Stimulated activated CD8-positive, alpha-beta memory T cell treated with anti-CD3 and anti-CD28 coated beads, Interleukin-4, amount 100 ng/mL, for 1 hour (primary cell): ENCODE data around the gene FOXF1.

Experiments
- DNase-seq, 2 donors: peaks; one replicate each; pipeline ENCODE4 v3.0.0-alpha.2; 2020; ENCODE audit warnings: low read depth in 2 of 2, low spot score in 1 of 2

The FOXF1 gene

DNA sequence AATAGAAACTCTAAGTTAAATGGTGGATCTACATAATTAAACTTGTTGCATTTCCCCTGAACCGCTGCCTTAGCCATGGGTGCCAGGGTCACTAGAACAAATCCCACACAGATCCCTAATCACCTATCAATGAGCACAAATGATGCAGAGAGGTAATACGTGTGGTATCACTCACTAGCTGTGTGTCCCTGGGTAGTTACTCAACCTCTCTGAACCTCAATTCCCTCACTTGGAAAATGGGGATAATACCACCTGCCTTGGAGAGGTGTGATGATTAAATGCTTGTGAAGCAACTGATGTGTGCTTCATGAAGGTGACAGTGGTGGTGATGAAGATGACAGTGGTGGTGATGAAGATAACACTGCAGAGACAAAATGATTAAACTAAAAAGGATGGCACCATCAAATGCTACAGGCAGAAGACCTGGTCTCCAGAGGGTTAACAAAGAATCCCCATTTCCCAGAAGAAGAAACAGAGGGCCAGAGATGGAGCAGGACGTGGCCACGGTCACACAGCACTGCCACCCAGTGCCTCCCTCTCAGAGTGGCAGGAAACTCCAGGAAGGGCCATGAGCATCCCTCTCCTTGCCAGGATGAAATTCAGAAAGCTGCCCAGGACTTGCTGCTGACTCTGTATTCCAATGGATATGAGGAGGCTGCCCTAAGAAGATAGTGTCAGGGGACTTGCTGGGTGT, 17.9 kb upstream of the FOXF1 start:
- no peak for DNase-seq

DNA sequence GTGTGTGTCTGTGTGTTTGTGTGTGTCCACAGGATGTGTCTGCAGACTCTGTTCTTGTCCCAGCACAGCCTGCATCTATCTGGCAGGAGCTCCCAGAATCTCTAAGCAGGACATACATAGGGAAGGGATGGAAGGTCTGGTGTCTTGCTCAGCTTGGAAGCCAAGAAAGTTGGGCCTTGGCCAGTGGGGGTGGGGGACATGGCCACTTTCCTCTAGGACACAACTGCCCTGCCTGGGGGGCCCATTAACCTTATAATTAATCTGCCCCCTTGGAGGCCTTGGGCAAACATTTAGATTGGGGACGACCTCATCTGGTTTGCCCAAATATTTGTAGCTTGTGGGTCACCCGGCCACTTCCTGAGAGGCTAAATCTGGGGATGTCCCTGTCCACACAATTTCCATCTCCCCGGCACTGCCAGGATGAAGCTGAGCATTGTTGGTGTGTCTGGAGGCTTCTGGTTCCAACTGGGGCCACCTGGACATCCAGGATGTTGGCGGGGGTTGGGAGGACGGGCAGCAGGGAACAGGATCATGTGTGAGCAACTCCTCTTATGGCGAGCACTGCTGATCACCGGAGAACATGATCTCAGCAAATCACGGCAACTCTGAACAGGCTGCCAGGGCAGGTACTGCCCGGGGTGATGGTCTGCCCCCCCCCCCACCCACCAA, 17.2 kb upstream of the FOXF1 start:
- DNase-seq: no peak

DNA sequence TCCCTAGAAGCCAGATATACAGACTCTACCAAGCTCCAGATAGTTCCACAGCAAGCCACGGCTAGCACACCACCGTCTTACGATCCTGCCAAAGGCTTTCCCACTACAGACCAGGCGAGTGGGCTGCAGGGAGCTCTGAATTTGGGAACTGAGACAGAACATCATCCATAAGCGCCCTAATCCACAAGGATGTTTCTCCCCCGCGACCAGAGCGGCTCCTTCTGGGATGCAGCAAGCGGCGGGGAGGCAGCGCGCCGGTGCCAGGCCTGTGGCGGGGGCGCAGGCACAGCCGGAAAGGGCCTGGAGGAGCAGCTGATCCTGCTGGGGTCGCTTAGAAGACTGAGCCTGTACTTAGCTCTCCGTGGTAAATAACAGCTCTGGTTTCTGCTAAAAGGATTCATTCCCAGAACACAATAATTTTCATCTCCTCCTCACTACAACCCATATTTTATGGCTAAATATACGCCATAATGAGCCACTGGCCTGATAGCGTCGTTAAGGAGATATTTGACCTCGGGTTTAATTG, 16.2 kb upstream of the FOXF1 start:
- no peak for DNase-seq

DNA sequence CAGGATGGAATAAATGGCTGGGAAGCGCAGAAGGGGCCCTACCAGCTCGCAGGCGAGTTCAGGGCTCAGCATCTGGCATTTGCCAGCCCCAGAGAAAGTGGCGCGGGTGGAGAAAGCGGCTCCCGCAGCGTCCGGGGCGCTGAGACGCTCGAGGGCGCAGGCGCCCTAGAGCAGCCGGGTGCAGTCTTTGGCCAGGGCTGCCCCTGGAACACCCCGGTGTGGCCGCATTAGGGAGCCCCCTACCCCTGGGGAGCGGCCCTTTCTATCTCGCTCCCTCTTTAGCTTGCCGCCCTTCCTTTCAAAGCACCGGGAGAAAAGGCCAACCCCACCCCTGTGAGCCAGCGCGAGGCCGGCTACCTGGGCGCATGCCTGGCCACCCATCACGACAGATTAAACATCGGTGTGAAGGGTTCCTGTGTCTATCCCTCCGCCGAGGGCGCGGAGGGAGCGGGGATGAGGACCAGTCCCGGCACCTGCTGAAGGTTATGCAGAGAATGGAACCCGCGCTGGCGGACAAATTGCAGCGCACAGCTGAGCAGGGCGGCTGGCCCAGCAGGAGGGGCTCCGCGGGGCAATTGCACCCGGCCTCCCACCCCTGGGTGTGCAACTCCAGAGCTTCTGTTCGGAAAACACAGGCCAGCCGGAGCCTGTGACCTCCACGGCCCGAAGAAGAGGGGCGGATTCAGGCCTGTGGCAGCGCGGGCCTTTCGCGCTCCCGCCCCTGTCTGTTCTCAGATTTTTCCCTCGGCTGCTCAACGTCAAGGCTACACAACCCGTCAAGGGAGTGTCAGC, 15.6 kb upstream of the FOXF1 start:
- no peak for DNase-seq

DNA sequence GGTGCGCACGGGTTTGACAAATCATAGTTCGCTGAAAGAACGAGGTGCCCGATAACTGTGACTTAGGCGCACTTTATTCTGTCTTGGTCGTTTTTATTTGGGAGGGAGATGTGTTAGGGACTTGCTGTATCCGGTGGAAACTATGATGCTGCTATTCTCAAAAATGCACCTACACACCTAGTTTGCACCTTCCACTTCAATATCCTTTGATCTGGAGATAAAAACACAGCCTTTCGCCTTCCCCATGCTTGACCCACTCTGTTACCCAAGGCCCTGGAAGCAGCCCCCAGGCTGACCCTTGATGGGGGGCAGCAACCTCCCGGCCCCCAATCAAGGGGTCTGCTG, 15.0 kb upstream of the FOXF1 start:
- no peak for DNase-seq

DNA sequence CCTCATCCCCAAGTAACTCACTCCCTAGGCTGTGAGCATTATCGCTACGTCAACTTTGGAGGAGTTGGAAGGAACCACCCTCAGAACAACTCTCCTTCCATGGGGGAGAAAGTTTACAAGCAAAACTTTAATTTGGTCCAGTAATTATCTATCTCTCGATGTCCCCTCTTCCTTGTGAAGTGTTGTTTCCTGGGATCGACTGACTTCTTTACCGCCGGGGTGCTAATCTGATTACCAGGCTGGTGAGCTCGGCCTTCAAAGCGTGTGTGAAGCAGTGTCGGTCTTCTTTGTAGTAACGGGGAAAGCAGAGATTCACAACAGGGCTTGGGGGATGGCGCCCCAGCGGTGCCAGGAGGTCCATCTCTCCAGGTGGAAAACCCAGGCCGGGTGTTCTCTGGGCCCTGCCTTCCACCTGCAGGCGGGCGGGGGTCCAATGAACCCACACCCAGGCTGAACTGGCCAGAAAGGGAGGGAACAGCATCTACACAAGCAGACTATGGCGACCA, 14.5 kb upstream of the FOXF1 start:
- no peak for DNase-seq

DNA sequence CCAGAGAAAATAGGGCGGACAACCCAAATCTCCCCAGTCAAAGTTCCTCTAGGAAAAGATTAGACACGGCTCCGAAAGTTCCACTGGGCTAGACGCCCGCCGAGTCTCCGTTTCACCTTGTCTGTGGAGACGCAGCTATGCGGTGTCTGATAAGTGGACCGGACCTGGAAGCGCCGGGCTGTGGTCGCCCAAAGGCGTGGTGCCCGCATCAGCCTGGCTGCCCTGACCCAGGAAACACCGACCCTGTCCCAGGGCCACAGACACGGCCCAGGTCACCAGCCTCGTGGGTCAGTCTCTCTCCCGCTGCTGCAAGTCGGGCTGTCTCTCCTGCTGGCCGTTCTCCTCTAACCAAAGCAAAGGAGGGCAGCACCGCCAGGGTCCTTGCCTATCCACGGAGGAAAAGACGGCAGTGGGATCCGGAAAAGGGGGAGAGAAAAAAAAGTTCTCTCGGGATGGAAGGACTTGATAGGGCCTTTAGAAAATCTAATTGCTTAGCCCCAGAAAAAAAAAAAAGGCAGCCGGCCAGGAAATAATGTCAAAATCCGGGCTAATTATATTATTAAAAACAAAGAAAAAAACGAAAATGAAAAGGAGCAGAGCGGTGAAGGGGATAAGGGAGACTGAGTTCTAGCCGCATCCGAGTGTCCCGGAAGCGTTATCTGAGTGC, 13.9 kb upstream of the FOXF1 start:
- DNase-seq: no peak

DNA sequence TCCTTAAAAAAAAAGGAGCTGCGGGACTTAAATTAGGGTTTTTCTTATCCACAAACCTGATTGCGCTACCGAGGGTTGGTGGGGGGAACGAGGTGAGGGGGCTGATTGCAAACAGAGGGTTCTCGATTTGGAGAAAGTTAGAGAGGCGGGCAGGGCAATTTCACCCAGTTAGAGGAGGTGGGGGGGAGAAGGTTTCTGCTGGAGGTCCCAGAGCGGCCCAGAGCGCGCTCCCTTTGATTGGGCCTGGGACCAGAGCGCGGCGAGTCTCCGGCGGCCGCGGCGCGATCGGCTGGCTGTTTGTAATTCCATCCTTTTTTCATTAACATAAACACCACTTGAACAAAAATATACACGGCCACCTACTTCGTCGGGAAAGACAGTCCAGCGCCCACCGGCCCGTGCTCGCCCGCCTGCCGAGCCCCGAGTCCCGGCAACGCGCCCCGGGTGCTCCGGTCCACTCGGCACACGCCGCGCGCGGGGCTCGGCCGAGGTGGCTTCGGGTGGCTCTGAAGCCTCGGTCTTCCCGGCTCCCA, 13.3 kb upstream of the FOXF1 start:
- DNase-seq: no peak

DNA sequence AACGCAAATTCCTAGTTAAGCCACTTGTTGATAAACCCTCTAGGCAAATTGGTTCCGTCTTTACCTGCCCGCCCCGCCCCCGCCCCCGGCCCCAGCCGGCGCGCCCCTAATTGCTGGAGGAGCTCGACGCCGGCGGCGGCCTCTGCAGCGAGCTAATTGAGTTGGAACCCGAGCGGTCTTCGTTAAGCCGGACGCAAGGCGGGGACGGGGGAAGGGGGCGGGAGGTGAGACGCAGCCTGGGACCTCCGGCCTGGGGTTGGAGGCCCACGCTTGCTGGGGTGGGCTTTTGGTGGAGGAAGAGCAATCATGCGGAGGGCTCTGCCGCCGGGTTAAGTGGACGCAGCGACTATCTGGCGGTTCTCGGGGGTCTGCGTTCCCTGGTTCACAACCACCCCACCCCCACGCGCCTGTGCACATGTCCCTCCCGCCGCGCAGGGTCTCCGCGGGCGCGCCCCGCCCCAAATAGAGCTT, 12.7 kb upstream of the FOXF1 start:
- no peak for DNase-seq

DNA sequence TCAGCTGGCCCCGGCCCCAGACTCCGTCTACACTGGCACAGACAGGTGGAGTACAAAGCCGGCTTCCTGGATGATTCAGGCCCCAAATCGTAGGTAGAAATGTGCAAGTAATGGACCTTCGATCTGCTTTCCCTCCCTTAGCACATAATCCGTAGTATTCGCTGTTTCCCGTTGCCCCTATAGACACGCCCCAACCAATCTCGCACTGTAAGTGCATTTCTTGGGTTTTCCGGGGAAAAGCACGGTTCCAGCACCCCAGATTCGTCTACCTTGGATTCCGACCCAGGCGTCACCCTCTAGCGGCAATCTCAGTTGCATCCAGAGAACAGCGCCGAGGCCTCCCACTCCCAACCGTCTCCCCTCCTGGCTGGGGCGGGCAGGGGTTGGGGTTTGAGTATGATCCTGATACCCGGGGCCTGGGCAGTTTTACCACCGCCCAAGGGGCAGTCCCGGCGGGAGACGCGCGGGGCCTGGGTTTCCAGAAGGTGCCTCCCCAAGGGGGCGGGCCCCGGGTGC, 12.1 kb upstream of the FOXF1 start:
- no peak for DNase-seq

DNA sequence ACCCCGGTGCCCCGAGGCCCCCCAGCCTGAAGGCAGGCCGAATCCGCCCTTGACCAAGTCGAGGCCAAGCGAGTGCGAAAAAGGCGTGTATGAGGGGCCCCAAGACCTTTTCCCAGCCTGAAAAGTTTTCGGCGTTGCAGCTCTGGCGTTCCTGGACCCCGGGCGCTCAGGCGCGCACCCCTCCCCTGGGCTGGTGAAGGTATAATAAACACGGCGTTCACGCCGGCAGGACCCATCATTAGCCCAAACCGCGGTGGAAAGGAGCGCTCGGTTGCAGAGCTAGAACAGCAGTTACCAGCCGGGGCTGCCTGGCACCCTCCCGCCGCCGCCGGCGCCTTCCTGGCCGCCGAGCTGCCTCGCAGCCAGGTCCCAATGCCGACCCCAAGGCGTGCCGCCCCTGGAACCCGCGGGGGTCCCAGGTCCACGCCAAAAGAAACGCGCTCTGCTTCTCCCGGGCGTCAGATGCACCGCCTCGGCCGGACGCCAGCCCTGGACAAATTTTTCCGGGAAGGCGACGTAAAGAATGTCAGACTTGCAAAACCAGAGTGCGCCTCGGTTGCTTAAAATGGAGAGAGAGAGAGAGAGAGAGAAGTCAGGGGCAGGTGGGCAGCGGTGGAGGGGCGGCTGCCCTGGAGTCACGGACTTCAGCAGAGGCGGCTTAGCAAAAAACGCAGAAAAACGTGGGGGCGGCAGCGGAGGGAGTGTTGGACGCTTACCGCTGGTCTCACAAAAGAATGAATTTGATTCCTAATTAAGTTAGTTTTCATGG, 11.5 kb upstream of the FOXF1 start:
- no peak for DNase-seq

DNA sequence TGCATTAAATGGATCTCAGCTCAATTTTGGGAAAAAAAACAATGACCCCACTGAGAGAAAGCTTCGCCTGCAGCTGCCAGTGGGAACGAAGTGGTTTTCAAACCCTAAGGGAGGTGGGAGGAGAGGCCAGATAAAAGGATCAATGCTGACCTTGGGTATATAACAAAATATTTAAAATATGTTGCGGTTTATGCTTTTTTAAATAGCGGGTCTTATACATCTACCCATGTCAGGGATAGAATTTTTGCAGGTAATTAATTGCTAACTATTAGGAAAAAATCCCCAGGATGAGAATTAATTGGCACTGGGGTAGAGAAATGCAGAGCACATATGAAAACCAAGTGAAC, 10.9 kb upstream of the FOXF1 start:
- no peak for DNase-seq

DNA sequence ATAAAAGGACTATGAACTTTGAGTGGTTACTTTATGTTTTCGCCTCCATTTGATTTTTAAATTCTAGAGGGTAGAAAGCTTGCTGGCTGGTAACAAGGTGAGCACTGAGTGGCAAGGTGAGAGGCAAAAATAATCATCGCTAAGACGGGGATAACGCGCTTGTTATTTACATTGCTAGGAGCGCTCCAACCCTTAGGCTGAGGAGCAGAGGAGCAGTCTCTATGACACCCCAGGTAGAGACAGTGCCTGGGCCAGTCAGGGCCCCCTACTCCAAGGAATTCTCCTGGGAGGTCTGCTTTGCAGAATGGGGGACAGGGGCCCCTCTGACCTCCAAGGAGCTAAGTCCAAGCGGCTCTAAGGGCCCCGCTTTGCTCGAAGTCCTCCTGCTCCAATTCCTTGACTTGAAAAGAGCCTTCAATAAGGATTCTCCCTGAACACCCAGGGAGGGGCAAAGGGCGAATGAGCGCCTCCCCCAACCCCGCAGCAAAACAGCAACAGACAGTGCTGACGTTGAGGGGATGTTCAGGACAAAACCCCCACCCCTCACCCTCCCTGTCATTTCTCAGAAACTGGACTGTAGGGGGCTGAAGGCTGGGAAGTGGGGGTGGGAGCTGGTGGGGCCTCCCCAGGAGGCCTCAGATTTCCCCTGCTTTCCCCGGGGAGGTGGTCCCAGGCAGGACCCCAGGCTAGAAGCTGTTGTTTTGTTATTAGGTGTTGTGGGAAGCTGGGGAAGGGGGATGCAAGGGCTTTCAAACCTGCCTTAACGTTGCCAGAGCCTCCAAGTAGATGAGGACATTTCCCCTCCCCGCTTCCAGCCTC, 10.2 kb upstream of the FOXF1 start:
- DNase-seq: no peak

DNA sequence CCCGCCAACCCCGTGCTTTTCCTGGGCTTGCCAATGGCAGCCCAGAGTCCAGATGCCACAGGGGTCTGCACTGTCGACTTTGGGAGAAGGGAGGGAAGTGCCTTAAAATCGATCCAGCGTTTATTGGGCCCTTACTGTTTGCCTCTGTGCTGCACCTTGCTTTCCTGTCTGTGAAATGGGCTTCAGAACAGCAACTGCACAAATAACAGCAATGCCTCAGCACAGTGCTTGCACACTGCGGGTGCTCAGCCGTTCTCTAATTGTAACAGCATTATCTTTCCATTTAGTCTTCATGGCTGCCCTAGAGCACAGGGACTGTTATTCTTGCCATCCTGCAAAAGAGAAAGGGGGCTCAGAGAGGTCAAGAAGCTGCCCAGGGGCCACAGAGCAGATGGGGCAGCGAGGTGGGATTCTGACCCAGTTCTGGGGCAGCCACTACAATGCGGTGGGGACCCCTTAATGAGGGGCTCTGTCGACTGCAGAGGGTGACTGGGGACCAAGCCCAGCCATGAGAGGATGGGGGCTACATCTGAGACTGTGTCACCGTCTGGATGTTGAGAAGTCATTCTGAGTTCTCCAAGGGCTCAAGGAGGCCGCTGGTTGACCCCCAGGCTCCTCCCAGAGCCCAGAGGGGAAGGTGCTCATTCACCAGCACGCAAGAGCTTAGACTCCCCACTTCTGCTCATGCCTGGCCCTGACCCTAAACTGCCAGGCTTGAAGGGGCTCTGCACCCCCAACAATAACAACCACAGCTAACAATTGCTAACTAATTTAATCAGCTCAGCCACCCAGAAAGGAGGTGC, 9.4 kb upstream of the FOXF1 start:
- no peak for DNase-seq

DNA sequence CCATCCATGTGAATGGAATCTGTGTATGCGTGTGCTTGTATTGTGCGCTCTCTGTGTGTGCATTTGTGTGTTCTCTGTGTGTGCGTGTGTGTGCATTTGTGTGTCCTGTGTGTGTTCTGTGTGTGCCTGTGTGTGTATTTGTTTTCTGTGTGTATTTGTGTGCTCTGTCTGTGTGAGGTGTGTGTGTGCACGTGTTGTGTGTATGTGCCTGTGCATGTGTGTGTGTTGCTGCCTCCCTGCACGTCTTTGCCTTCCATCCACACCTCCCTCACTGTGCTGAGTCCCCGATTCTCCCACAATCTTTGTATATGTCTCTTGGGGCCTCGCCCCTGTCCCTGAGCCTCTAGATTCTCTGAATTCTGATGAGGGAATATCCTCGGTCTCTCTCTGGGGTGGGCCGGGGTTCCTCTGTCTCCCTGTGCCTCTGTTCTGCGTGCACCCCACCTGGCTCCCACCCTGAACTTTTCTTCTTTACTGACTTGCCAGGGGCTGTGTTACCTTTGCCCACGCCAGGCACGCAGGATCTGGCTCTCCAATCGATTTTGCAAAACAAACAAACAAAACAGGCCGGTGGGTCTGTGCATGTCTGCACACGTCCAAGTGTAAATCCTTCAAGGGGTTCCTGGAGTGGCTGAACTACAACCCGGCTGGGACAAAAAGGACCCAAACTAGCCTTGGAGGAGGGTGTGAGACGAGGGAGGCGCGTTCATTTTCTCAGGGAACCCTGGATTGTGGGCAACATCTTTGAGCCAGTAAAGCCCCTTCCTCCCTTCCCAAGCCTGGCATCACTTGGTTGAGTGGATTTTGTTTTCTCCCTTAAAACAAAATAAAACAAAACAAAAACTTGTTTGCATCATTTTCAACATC, 8.1 kb upstream of the FOXF1 start:
- no peak for DNase-seq

DNA sequence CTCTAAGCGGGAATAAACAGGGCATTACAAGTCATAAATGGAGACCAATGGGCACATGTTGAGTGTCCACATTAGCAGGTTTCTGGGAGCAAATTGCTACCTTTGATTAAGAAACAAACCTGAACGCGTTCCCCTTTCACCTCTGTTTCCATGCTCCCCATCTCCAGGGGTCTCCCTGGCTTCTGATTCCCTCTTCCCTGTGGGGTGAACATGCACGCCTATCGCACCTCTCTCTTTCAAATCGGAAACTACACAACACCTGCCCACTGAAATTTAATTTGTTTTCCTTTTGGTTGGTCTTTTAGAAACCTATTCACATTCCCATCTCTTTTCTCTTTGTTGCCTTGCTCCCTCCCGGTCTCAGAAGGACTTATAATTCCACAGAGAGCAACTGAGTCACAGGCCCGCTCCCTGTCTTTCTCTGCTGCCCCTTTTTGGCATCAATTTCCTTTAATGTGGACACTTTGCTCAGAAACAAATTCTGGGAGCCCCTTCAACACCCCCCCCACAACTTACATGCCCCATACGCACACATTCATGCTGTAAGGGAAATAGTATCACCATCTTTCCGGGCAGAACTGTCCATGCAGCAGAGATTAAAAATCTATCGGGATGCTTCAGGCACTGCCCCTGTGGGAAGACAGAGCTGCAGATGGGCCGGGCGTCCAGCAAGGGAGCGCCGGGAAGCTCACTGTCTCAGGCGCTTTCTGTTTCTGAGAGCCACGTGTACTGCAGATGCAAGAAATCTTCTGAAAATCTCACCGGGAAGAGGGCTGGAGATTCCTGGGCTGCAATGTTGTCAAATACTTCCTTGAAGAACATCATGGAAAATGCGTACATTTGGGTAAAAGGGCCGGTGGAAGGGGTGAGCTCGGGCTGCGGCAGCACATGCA, 7.2 kb upstream of the FOXF1 start:
- no peak for DNase-seq

DNA sequence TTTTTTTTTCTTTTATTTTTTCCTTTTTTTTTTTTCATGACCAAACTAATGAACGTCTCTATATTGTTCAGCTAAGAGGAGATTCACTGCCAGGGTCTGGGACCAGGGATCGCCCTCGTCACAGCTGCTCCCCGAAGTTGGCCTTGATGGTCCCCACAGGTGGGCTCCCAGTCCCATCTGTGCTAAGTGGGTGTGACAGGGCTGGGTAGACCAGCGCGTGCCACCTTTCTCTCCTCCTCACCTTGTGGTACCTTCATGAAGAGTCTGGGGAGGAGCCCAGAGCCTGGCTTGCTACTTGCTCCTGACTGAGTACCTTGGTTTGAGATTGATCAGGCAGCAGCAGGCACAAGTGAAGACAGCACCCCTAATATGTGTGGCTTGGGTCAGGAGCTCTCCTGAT, 6.5 kb upstream of the FOXF1 start:
- no peak for DNase-seq
